SJSA1 (cell line): Measurements from ENCODE around the gene ATXN7L3B. TPM values are rescaled to one million over a fixed set of nuclear protein-coding genes. Genes with fewer than 3 reads are reported as not detected.
"Not testable (repeated sequence)": the region's sequence is repeated elsewhere in the genome, so short reads cannot be mapped to it uniquely, and the experiment has no call there.

Source experiments
- DNase-seq, 2 experiments: peaks; one replicate each; pipeline ENCODE4 v3.0.0-alpha.2; 2015 to 2020; ENCODE audit warnings: low spot score in 2 of 2, low read depth in 1 of 2
- H3K27ac ChIP-seq: fragments of 250-450 bp; sonication (Bioruptor Pico); 2 replicates; pipeline ENCODE4 v1.5.1; 2020; ENCODE audit warnings: mild to moderate bottlenecking, moderate library complexity
- H3K27me3 ChIP-seq: fragments of 250-450 bp; sonication (Bioruptor Pico); replicated peaks from 2 replicates; pipeline ENCODE4 v1.5.1; 2020; ENCODE audit warnings: mild to moderate bottlenecking, moderate library complexity
- H3K36me3 ChIP-seq: fragments of 250-450 bp; sonication (Bioruptor Pico); 2 replicates; pipeline ENCODE4 v1.5.1; 2020; ENCODE audit warnings: mild to moderate bottlenecking
- H3K4me1 ChIP-seq: fragments of 250-450 bp; sonication (Bioruptor Pico); replicated peaks from 2 replicates; pipeline ENCODE4 v1.6.1; 2021; ENCODE audit warnings: mild to moderate bottlenecking
- H3K4me3 ChIP-seq: fragments of 250-450 bp; sonication (Bioruptor Pico); 2 replicates; pipeline ENCODE4 v1.5.1; 2020; ENCODE audit warnings: mild to moderate bottlenecking
- H3K9me3 ChIP-seq: fragments of 250-450 bp; sonication (Bioruptor Pico); replicated peaks from 2 replicates; pipeline ENCODE4 v1.5.1; 2020; ENCODE audit warnings: mild to moderate bottlenecking
- total RNA-seq: library from RNA; depleted of rRNA; stranded (reverse); fragments of >200 nt; shearing (Covaris generic); gene quantifications from 2 replicates; pipeline ENCODE4 v1.2.3, GENCODE V29; 2014; rRNA removed

ATXN7L3B gene, protein sequence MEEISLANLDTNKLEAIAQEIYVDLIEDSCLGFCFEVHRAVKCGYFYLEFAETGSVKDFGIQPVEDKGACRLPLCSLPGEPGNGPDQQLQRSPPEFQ
- total RNA-seq, result 16.6 and 21.0 TPM in 2 replicates

DNA sequence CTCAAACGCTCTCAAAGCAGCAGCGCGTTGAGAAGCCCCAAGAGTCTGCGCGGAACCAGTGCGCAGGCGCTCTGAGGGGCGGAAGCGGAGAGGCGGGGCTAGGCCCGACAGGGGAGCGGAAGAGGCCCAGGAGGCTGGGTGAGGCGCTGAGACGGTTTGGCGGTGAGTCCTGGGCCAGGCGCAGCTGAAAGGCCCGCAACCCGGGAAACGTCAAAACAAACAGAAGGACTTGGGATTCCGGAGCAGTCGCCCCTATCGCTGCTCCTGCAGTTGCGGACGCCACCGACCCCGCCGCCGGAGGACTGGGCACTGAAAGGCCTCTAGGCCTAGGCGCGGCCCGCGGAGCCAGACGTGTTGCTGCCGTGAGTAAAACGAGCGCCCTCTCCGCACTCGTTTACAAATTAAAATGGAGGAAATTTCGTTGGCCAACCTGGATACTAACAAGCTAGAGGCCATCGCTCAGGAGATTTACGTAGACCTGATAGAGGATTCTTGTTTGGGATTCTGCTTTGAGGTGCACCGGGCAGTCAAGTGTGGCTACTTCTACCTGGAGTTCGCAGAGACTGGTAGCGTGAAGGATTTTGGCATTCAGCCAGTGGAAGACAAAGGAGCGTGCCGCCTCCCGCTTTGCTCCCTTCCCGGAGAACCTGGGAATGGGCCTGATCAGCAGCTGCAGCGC lies at the start of gene ATXN7L3B:
Gene ATXN7L3B, plus strand, starts transcription at position 129 of the 679 bp plus-strand sequence. Its CDS starts 278 bp downstream, at position 407.
- Histone ChIP-seq H3K27ac (peak within 1 kb of the TSS; percentile 90), H3K27me3 (no peaks in the 10 kb centered on the region)
- peak; percentile 94 to 95 for DNase-seq

DNA sequence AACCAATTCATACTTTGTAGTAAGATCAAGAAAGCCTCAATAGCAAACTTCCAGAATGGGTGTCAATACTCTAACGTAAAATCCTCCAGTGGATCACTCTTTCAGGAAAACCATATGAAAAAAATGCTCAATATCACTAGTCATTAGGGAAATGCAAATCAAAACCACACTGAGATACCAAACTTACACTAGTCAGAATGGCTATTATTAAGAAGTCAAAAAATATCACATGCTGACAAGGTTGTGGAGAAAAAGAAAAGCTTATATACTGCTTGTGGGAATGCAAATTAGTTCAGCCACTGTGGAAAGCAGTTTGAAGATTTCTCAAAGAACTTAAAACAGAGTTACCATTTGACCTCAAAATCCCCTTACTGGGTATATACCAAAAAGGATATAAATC lies 49.5 kb upstream of the ATXN7L3B start:
- H3K36me3 ChIP-seq, result no peaks in the 10 kb centered on the region
- H3K27ac ChIP-seq, result no peak overlapping the region
- no peak for DNase-seq
- H3K27me3 ChIP-seq, result no peaks in the 10 kb centered on the region
- H3K9me3 ChIP-seq, result no peaks in the 10 kb centered on the region
- H3K4me3 ChIP-seq, result no peak overlapping the region
- no peaks in the 10 kb centered on the region for H3K4me1 ChIP-seq

More for the DNA sequence above, at the start of gene ATXN7L3B:
- H3K4me1 ChIP-seq, result peaks cover 17% of the 10 kb centered on the region
- peak within 1 kb of the TSS; percentile 61 for H3K4me3 ChIP-seq
- H3K36me3 ChIP-seq, result peaks cover 44% of the 10 kb centered on the region
- no peaks in the 10 kb centered on the region for H3K9me3 ChIP-seq

DNA sequence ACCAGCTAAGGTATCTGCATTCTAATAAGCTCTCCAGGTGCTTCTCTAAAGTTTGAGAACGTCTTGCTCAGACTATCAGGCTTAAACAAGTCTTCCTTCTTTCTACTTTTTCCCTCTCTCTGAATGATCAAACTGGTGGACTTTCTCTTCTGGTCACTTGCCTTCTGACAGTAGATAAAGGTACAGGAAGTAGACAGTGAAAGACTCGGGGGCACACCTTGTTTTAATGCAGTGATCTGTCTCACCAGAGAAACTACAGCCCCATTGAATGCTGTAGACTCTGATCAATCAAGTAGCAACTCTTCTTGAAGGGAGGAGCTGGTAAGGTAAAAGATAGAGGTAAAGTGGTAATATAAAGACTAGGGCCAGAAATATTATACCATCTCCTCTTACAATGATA lies 48.1 kb upstream of the ATXN7L3B start:
- no peak overlapping the region for H3K4me3 ChIP-seq
- no peaks in the 10 kb centered on the region for H3K27me3 ChIP-seq
- no peak overlapping the region for H3K27ac ChIP-seq
- H3K36me3 ChIP-seq, result no peaks in the 10 kb centered on the region
- H3K4me1 ChIP-seq, result no peaks in the 10 kb centered on the region
- DNase-seq, result no peak
- H3K9me3 ChIP-seq, result no peaks in the 10 kb centered on the region

DNA sequence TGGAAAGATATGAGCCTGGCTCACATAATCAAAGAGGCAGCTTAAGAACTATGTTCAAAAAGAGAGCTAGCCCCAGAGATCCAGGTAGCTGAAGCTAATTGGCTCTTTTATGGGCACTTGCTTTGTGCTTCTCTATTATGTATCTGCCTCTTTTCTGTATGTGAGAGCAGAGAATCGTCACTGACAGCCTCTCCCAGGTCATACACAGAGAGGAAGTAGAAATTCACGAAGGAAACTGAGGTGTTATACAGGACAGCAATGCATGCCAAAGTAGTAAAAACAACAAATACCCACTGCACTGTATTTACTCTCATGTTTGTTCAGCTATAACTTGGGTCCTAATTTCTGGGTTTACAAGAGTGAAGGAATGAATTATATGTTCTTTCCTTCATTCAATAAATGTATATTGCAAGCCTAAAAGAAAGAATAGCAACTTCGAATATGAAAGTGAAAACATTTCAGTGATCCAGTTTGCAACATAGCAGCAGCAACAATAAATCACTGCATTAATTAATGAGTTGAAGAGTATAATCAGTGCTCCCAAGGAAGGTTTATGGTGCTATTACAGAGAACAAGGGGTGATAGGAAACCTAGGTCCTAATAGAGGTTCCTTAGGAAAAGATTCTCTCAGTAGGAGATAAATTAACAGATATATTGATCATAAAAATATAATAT lies 47.1 kb upstream of the ATXN7L3B start:
- Histone ChIP-seq H3K9me3 (no peaks in the 10 kb centered on the region), H3K27me3 (no peaks in the 10 kb centered on the region), H3K4me1 (no peaks in the 10 kb centered on the region), H3K27ac (no peak overlapping the region), H3K36me3 (no peaks in the 10 kb centered on the region), H3K4me3 (no peak overlapping the region)
- DNase-seq, result no peak

DNA sequence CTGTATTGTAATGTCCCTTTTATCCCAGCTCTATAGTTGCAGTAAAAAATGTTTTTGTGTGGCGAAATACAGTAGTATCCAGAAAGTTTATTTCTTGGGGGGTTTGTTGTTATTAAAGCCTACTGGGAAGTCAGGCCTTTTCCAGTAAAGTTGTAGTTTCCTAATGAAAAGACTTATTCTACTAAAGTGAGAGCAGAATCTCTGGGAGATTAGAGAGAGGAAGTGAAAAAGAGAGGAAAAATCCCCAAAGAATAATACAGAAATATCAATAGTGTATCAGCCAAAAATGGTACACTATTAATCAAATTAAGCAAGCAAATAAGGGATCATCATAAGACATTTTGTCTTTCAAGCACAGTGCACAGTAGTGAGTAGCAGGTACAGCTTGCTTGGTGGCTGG lies 46.3 kb upstream of the ATXN7L3B start:
- H3K9me3 ChIP-seq, result no peaks in the 10 kb centered on the region
- no peaks in the 10 kb centered on the region for H3K27me3 ChIP-seq
- H3K4me3 ChIP-seq, result no peak overlapping the region
- H3K4me1 ChIP-seq, result no peaks in the 10 kb centered on the region
- H3K36me3 ChIP-seq, result no peaks in the 10 kb centered on the region
- DNase-seq, result no peak
- no peak overlapping the region for H3K27ac ChIP-seq

DNA sequence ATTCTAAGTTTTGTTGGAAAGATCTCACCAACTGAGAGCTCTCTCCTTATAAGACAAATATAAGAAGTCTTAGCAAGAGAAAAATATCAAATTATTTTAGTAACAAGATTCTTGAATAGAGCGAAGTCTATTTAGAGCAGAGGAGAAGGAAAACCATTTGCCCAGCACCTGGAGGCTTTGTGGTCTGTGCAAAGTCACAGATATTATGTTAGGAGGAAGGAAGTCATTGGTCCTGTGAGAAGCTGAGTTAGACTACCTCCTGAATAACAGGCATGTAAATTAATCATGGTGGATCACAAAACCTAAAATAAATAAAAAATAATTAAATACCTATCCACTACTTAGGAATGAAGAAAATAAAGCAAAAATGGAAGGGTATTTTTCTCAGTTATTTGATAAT lies 38.4 kb upstream of the ATXN7L3B start:
- Histone ChIP-seq H3K27ac (no peak overlapping the region), H3K4me1 (no peaks in the 10 kb centered on the region), H3K27me3 (no peaks in the 10 kb centered on the region), H3K36me3 (no peaks in the 10 kb centered on the region), H3K4me3 (no peak overlapping the region), H3K9me3 (no peaks in the 10 kb centered on the region)
- no peak for DNase-seq

DNA sequence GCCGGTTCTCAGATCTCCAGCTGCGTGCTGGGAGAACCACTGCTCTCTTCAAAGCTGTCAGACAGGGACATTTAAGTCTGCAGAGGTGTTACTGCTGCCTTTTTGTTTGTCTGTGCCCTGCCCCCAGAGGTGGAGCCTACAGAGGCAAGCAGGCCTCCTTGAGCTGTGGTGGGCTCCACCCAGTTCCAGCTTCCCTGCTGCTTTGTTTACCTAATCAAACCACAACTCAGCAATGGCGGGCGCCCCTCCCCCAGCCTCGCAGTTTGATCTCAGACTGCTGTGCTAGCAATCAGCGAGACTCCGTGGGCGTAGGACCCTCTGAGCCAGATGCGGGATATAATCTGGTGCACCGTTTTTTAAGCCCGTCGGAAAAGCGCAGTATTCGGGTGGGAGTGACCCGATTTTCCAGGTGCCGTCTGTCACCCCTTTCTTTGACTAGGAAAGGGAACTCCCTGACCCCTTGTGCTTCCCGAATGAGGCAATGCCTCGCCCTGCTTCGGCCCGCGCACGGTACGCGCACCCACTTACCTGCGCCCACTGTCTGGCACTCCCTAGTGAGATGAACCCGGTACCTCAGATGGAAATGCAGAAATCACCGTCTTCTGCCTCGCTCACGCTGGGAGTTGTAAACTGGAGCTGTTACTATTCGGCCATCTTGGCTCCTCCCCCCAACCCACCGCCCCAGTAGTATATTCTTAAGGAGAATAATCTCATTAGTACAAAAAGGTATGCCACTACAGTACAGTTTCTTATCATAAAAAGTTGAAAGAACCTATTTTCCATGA lies 28.6 kb upstream of the ATXN7L3B start:
- not testable (repeated sequence) for H3K27ac ChIP-seq, H3K9me3 ChIP-seq, H3K27me3 ChIP-seq, H3K4me3 ChIP-seq, DNase-seq, H3K36me3 ChIP-seq, H3K4me1 ChIP-seq

DNA sequence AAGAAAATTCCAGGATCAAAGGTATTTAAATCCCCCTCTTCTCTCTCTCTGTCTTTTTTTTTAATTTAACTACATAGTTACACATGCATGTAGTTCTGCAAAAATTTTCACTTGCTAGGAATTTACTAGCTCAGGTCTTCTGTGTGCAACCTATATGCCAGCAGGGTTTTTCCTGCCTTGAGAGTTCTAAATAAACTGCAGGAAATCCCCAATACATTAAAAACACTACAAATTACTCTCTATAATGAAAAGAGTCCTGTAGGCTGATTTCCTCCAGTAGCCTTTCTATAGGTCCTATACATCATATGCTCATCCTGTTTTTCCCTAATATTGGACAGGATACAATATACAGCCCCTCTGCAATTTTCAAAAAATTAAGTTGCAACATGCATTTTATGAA lies 27.7 kb upstream of the ATXN7L3B start:
- Histone ChIP-seq H3K36me3 (no peaks in the 10 kb centered on the region), H3K9me3 (no peaks in the 10 kb centered on the region), H3K4me3 (no peak overlapping the region), H3K27ac (no peak overlapping the region), H3K27me3 (no peaks in the 10 kb centered on the region), H3K4me1 (no peaks in the 10 kb centered on the region)
- no peak for DNase-seq

DNA sequence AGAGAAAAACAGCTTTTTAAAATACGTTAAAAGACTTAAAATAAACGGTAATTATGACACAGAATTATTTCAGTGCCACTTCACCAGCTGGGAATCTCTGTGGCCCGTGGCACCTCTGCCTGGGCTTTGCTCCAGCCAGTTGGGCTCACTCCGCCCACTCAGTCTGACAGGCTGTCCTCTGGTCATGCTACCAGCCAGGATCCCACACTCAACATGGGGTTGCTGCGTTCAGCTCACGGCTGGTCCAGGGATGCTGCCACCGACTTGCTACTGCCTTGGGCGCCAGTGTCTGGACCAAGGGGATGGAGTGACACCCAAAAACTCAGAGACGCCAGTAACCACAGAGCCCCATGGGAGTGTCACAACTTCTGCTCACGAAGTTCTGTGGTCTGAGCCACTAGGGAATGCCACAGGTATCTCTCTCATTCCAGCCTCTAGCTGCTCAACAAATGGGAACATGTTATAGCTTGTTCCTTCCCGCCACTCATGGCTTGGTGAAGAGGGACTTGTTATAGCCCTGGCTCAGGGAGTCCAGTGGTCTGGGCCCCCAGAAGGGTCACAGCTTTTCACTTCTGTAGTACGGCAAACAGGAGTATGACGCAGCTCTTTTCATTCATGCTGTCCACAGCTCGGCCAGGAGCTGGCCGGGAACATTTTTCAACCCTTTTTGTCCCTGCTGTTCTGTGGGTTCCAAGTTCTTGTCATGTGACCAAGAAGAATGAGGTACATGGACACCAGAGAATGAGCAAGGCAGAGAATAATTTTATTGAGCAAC lies 23.4 kb upstream of the ATXN7L3B start:
- Histone ChIP-seq H3K4me1 (no peaks in the 10 kb centered on the region), H3K27me3 (no peaks in the 10 kb centered on the region), H3K9me3 (no peaks in the 10 kb centered on the region), H3K4me3 (no peak overlapping the region), H3K36me3 (no peaks in the 10 kb centered on the region), H3K27ac (no peak overlapping the region)
- no peak for DNase-seq

DNA sequence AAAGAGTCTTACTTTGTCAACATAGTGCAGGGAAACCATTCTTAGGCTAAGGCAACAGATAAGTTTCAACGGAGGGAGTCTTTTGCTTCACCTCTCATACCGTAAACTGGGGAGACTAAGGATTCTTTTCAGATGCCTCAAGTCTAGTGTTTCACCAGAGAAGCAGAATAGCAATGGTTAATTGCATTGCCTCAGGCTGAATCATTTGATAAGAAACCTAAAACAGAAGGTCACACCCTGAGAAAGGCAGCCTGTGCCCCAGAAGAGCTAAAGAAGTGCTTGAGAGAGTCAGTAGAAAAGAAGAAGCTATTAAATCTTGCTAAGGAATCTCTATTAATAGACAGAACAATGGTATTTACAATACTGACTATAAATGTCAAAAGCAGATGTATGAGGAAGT lies 21.8 kb upstream of the ATXN7L3B start:
- no peak overlapping the region for H3K27ac ChIP-seq
- no peak for DNase-seq
- H3K36me3 ChIP-seq, result no peaks in the 10 kb centered on the region
- no peaks in the 10 kb centered on the region for H3K4me1 ChIP-seq
- H3K4me3 ChIP-seq, result no peak overlapping the region
- no peaks in the 10 kb centered on the region for H3K27me3 ChIP-seq
- no peaks in the 10 kb centered on the region for H3K9me3 ChIP-seq

DNA sequence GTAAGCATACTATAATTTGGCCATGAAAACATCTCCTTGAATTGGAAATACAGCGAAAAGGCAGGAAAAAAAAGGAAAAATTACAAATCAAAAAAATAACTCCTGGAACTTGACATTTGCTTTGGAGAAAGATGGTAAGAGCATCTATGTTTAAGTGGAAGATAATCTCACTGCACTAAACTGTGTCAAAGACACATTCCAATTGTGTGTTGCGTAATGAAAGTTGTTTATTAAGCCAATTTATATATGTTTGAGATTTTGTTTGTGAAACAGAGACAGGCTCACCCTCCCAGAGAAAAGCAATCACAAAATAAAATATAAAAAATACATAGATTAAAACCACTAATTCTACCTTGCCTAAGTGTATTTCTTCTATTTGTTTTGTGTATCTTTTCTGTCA lies 11.1 kb upstream of the ATXN7L3B start:
- Histone ChIP-seq H3K27me3 (peaks cover 3% of the 10 kb centered on the region; the same call in 1 of the 2 replicates), H3K36me3 (no peaks in the 10 kb centered on the region), H3K4me3 (no peak overlapping the region), H3K9me3 (no peaks in the 10 kb centered on the region), H3K4me1 (no peaks in the 10 kb centered on the region), H3K27ac (no peak overlapping the region)
- DNase-seq, result no peak

DNA sequence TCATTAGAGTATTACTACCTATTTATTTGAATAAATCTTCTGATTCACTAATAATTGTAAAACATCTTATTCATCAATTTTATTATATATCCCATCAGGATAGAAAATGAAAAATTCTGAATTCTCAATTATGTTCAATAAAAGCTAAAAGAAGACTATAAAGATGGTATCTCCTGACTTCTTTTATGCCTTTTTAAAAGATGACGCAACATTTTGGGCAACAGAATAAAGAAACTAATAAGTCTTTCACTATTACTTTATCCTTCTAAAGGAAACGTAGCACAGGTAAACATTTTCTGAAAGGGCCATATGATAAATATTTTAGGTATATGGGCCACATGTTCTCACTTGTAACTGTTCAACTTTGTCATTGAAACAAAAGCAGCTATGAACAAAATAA lies 10.1 kb upstream of the ATXN7L3B start:
- Histone ChIP-seq H3K9me3 (no peaks in the 10 kb centered on the region), H3K4me3 (no peak overlapping the region), H3K27me3 (peaks cover 7% of the 10 kb centered on the region; the same call in 1 of the 2 replicates), H3K36me3 (no peaks in the 10 kb centered on the region), H3K4me1 (no peaks in the 10 kb centered on the region), H3K27ac (no peak overlapping the region)
- DNase-seq, result no peak

DNA sequence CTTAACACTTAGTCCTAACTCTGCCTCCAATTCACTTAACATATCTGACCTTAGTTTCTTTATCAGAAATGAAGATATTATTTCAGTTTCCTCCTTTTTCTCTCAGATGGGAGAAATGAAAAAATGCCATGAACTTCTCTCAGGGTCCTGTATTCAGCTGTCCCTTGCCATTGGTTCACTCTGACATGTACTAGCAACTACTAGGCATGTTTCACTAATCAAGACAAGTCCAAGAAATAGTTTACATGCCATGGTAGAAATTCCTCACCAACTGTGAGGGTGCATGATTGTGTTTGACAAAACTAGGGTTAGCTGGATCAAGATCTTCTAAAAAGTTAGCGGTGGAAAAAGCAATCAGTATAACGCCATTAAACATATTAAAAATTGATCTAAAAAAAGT lies 7.0 kb upstream of the ATXN7L3B start:
- DNase-seq, result no peak
- no peak overlapping the region for H3K4me3 ChIP-seq
- no peaks in the 10 kb centered on the region for H3K36me3 ChIP-seq
- no peaks in the 10 kb centered on the region for H3K4me1 ChIP-seq
- H3K27ac ChIP-seq, result no peak overlapping the region
- H3K9me3 ChIP-seq, result no peaks in the 10 kb centered on the region
- H3K27me3 ChIP-seq, result peaks cover 7% of the 10 kb centered on the region; the same call in 1 of the 2 replicates
